Progenitor cell of endocrine pancreas (in vitro differentiated cells): ENCODE data around the gene LAMC3. TPM values are rescaled to one million over a fixed set of nuclear protein-coding genes. Genes with fewer than 3 reads are reported as not detected.
A peak's percentile ranks its signal among the peaks of the same experiment; 100 is the strongest.

Experiments used
- DNase-seq: peaks from one replicate; pipeline ENCODE4 v3.0.0; 2021; ENCODE audit warnings: low spot score; ENCODE audit not compliant: unreplicated experiment
- H3K27ac Mint-ChIP-seq: 2 replicates; pipeline ENCODE4 v1.8.0; 2021; ENCODE audit warnings: mild to moderate bottlenecking, moderate library complexity, mixed read lengths
- H3K27me3 Mint-ChIP-seq: 2 replicates; pipeline ENCODE4 v1.8.0; 2021; ENCODE audit warnings: mixed read lengths
- H3K36me3 Mint-ChIP-seq: 2 replicates; pipeline ENCODE4 v1.8.0; 2022; ENCODE audit warnings: mixed read lengths; ENCODE audit not compliant: insufficient read depth
- H3K4me1 Mint-ChIP-seq: 2 replicates; pipeline ENCODE4 v1.8.0; 2021; ENCODE audit warnings: low read depth, mixed read lengths
- H3K4me3 Mint-ChIP-seq: 2 replicates; pipeline ENCODE4 v1.8.0; 2021; ENCODE audit warnings: low read depth, mild to moderate bottlenecking, moderate library complexity, mixed read lengths
- H3K9me3 Mint-ChIP-seq: 2 replicates; pipeline ENCODE4 v1.8.0; 2021; ENCODE audit warnings: low read depth, mixed read lengths
- CTCF ChIP-seq: fragments of 200-600 bp; sonication (generic); IDR thresholded peaks from one replicate; pipeline ENCODE4 v1.5.0; 2021; ENCODE audit warnings: antibody characterized with exemption, mild to moderate bottlenecking; ENCODE audit not compliant: unreplicated experiment
- long read RNA-seq: library from polyadenylated mRNA; unstranded; transcript quantifications from one replicate; pipeline ENCODE4 v2.0.0, GENCODE V29; 2020
- total RNA-seq: library from RNA; stranded (reverse); gene quantifications from 2 replicates; pipeline ENCODE4 v1.2.1, GENCODE V29; 2021

Gene LAMC3
- 0.12 and 0.27 TPM in 2 replicates for total RNA-seq
- long read RNA-seq = 0 reads

GRCh38 chr9:131008909-131009618 lies at the start of gene LAMC3:
Gene LAMC3 (plus strand): TSS chr9:131009174. CDS start chr9:131009215, 41 bp downstream.
- peak; percentile 54 for TF ChIP-seq CTCF
- Mint-ChIP-seq H3K27ac (no peak within 1 kb of the TSS), H3K4me3 (no peak within 1 kb of the TSS), H3K4me1 (no peaks in the 10 kb centered on the region), H3K9me3 (no peaks in the 10 kb centered on the region), H3K27me3 (peaks cover 52% of the 10 kb centered on the region), H3K36me3 (no peaks in the 10 kb centered on the region)
- no peak for DNase-seq

- H3K9me3 Mint-ChIP-seq = peaks cover 4% of the 10 kb centered on the region
- H3K36me3 Mint-ChIP-seq = peaks cover 2% of the 10 kb centered on the region
- no peaks in the 10 kb centered on the region for H3K4me1 Mint-ChIP-seq
- DNase-seq = no peak
- no peak overlapping the region for H3K4me3 Mint-ChIP-seq
- H3K27me3 Mint-ChIP-seq = peaks cover 7% of the 10 kb centered on the region
- no peak overlapping the region for H3K27ac Mint-ChIP-seq
- no peak for TF ChIP-seq CTCF
Measured at GRCh38 chr9:130959809-130960334, 49.1 kb upstream of the LAMC3 start.

- H3K4me3 Mint-ChIP-seq = no peak overlapping the region
- H3K9me3 Mint-ChIP-seq = peaks cover 4% of the 10 kb centered on the region
- H3K4me1 Mint-ChIP-seq = no peaks in the 10 kb centered on the region
- H3K27ac Mint-ChIP-seq = no peak overlapping the region
- DNase-seq = no peak
- peaks cover 7% of the 10 kb centered on the region for H3K27me3 Mint-ChIP-seq
- peaks cover 2% of the 10 kb centered on the region for H3K36me3 Mint-ChIP-seq
- TF ChIP-seq CTCF = no peak
Measured at GRCh38 chr9:130960522-130961378, 48.2 kb upstream of the LAMC3 start.

GRCh38 chr9:130961511-130962300 lies 47.3 kb upstream of the LAMC3 start:
- peaks cover 4% of the 10 kb centered on the region for H3K27me3 Mint-ChIP-seq
- no peak for DNase-seq
- TF ChIP-seq CTCF = no peak
- no peak overlapping the region for H3K4me3 Mint-ChIP-seq
- H3K4me1 Mint-ChIP-seq = no peaks in the 10 kb centered on the region
- H3K36me3 Mint-ChIP-seq = peaks cover 2% of the 10 kb centered on the region
- peaks cover 4% of the 10 kb centered on the region for H3K9me3 Mint-ChIP-seq
- H3K27ac Mint-ChIP-seq = no peak overlapping the region
